ENCODE measurements around the gene ACE.

ACE gene

GRCh38 chr17:63544467-63545301, 67.8 kb downstream of the ACE start:
- H3K4me3 Mint-ChIP-seq = peak overlapping the region in 1 of 3 experiments; percentile 19
- H3K9me3 Mint-ChIP-seq = no peaks in the 10 kb centered on the region
- H3K4me1 Mint-ChIP-seq = no peaks in the 10 kb centered on the region
- no peak overlapping the region for H3K27ac Mint-ChIP-seq
- peaks cover 12% of the 10 kb centered on the region for H3K27me3 Mint-ChIP-seq (ENCODE audit: low read depth)
- no peak for TF ChIP-seq CTCF (IDR thresholded peaks at IDR 0.05; ENCODE audit: unreplicated experiment in 3 of 3)
- H3K36me3 Mint-ChIP-seq (ENCODE audit: low read depth) = no peaks in the 10 kb centered on the region

- no peaks in the 10 kb centered on the region for H3K36me3 Mint-ChIP-seq (ENCODE audit: low read depth)
Observed at GRCh38 chr17:63546308-63547082, 69.6 kb downstream of the ACE start.

GRCh38 chr17:63547083-63547523, 70.2 kb downstream of the ACE start:
- Mint-ChIP-seq H3K27ac (peak overlapping the region in 1 of 3 experiments; percentile 1), H3K4me1 (peaks cover 8% of the 10 kb centered on the region), H3K36me3 (ENCODE audit: low read depth) (no peaks in the 10 kb centered on the region), H3K27me3 (ENCODE audit: low read depth) (peaks cover 3% of the 10 kb centered on the region), H3K4me3 (peak overlapping the region in 1 of 3 experiments; percentile 0), H3K9me3 (no peaks in the 10 kb centered on the region)
- no peak for TF ChIP-seq CTCF (IDR thresholded peaks at IDR 0.05; ENCODE audit: unreplicated experiment in 3 of 3)

More at GRCh38 chr17:63546308-63547082, 69.6 kb downstream of the ACE start:
- Mint-ChIP-seq H3K9me3 (no peaks in the 10 kb centered on the region), H3K4me3 (no peak overlapping the region), H3K27ac (no peak overlapping the region), H3K27me3 (ENCODE audit: low read depth) (peaks cover 3% of the 10 kb centered on the region), H3K4me1 (peaks cover 2% of the 10 kb centered on the region)
- no peak for TF ChIP-seq CTCF (IDR thresholded peaks at IDR 0.05; ENCODE audit: unreplicated experiment in 3 of 3)
